ENCODE results near the gene FAP. TPM values are rescaled to one million over a fixed set of nuclear protein-coding genes. Genes with fewer than 3 reads are reported as not detected.

The FAP gene
- total and polyA plus RNA-seq, 4 donors = 19.2 to 65.8 (median 26.1) TPM

GRCh38 chr2:162252153-162252552 is 8.9 kb upstream of the FAP start:
- ATAC-seq (ENCODE audit: low FRiP score) = no peak
- 36 to 52% methylated on average over 2 of the region's 2 CpGs for WGBS, 2 donors

DNA sequence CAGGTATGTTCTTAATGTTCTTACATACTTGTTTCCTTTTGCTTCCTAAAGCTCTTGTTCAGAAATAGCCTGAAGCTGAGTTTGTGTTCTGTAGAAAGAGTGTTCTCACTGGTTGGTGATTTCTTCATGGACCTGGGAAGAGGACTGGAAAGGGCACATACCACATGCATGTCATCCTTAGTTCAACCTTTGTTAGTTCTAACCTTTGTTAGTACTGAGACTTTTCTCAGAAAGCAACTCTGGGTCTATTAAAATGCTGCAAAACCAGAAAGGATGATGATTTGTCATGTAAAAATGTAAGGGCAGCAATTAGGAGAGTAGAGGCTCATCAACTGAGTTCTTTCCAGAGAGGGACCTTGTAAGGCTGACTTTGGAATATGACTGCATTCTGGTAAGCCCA is 2.5 kb upstream of the FAP start:
- peaks cover 2 to 4% of the 10 kb centered on the region in 2 donors for H3K4me1 ChIP-seq (ENCODE audit: control insufficient read depth in 1 of 2, insufficient read depth in 2 of 2, low read length in 2 of 2)
- H3K27ac ChIP-seq (ENCODE audit: low read depth in 1 of 2, low read length in 2 of 2) = no peak overlapping the region
- no peaks in the 10 kb centered on the region for H3K36me3 ChIP-seq (ENCODE audit: control insufficient read depth in 1 of 2, insufficient read depth in 2 of 2, low read length in 1 of 2)
- intact Hi-C loops (cut with DNase I) = no loop called here
- DNase-seq (no peak), ATAC-seq (ENCODE audit: low FRiP score) (no peak)
- no peaks in the 10 kb centered on the region for H3K27me3 ChIP-seq (ENCODE audit: control insufficient read depth in 1 of 2, insufficient read depth in 2 of 2, low read length in 1 of 2)
- H3K4me3 ChIP-seq (ENCODE audit: low read length in 2 of 2) = no peak overlapping the region
- no peaks in the 10 kb centered on the region for H3K9me3 ChIP-seq (ENCODE audit: control insufficient read depth, low read length)

More at GRCh38 chr2:162252153-162252552, 8.9 kb upstream of the FAP start:
- Histone ChIP-seq H3K27me3 (ENCODE audit: control insufficient read depth in 1 of 2, insufficient read depth in 2 of 2, low read length in 1 of 2) (no peaks in the 10 kb centered on the region), H3K4me3 (ENCODE audit: low read length in 2 of 2) (no peak overlapping the region), H3K27ac (ENCODE audit: low read depth in 1 of 2, low read length in 2 of 2) (no peak overlapping the region), H3K36me3 (ENCODE audit: control insufficient read depth in 1 of 2, insufficient read depth in 2 of 2, low read length in 1 of 2) (no peaks in the 10 kb centered on the region), H3K9me3 (ENCODE audit: control insufficient read depth, low read length) (no peaks in the 10 kb centered on the region), H3K4me1 (ENCODE audit: control insufficient read depth in 1 of 2, insufficient read depth in 2 of 2, low read length in 2 of 2) (no peaks in the 10 kb centered on the region)
- no peak for DNase-seq
- intact Hi-C loops (cut with DNase I) = no loop called here

- intact Hi-C loops (cut with DNase I) = no loop called here
- 3 to 10% methylated on average over 1 of the region's 1 CpG for WGBS, 2 donors
- Histone ChIP-seq H3K4me3 (ENCODE audit: low read length in 2 of 2) (no peak overlapping the region), H3K4me1 (ENCODE audit: control insufficient read depth in 1 of 2, insufficient read depth in 2 of 2, low read length in 2 of 2) (peaks cover 2 to 7% of the 10 kb centered on the region in 2 donors), H3K27me3 (ENCODE audit: control insufficient read depth in 1 of 2, insufficient read depth in 2 of 2, low read length in 1 of 2) (no peaks in the 10 kb centered on the region), H3K27ac (ENCODE audit: low read depth in 1 of 2, low read length in 2 of 2) (peak overlapping the region; percentile 61 to 88), H3K9me3 (ENCODE audit: control insufficient read depth, low read length) (no peaks in the 10 kb centered on the region), H3K36me3 (ENCODE audit: control insufficient read depth in 1 of 2, insufficient read depth in 2 of 2, low read length in 1 of 2) (no peaks in the 10 kb centered on the region)
- DNase-seq = no peak
- ATAC-seq (ENCODE audit: low FRiP score) = peak; percentile 14
Observed at GRCh38 chr2:162245061-162245460, 1.8 kb upstream of the FAP start.

DNA sequence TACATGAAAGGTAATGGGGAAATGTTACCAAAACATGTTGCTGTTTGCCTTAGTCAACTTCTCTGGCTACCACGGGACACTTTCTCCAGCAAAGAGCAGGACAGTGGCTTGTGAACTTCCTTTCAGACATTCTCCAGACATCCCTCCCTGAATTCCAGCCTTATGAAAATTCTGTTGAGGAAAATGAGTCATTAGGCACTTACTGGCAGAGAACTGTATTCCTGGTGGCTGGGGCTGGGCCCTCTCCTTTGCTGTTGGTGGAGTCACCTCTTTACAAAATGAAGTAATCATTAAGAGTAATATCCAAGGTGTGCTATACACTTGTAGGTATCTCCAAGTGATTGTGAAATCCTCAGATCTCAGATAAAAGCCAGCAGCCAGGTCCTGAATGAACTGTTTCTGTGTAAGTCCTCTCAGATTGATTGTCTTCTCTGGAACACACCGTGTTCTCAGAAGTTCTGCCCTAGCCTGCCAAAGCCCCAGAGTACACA is 1.3 kb upstream of the FAP start:
- DNase-seq (peak; percentile 61 to 81), ATAC-seq (ENCODE audit: low FRiP score) (peak; percentile 90)
- Histone ChIP-seq H3K27ac (ENCODE audit: low read depth in 1 of 2, low read length in 2 of 2) (peak overlapping the region; percentile 61 to 88), H3K4me3 (ENCODE audit: low read length in 2 of 2) (peak overlapping the region in 1 of 2 donors; percentile 34), H3K4me1 (ENCODE audit: control insufficient read depth in 1 of 2, insufficient read depth in 2 of 2, low read length in 2 of 2) (peaks cover 2 to 7% of the 10 kb centered on the region in 2 donors), H3K9me3 (ENCODE audit: control insufficient read depth, low read length) (no peaks in the 10 kb centered on the region), H3K27me3 (ENCODE audit: control insufficient read depth in 1 of 2, insufficient read depth in 2 of 2, low read length in 1 of 2) (no peaks in the 10 kb centered on the region), H3K36me3 (ENCODE audit: control insufficient read depth in 1 of 2, insufficient read depth in 2 of 2, low read length in 1 of 2) (no peaks in the 10 kb centered on the region)
- intact Hi-C loops (cut with DNase I) = no loop called here
- 4% methylated on average over 2 of the region's 2 CpGs for WGBS, 2 donors

DNA sequence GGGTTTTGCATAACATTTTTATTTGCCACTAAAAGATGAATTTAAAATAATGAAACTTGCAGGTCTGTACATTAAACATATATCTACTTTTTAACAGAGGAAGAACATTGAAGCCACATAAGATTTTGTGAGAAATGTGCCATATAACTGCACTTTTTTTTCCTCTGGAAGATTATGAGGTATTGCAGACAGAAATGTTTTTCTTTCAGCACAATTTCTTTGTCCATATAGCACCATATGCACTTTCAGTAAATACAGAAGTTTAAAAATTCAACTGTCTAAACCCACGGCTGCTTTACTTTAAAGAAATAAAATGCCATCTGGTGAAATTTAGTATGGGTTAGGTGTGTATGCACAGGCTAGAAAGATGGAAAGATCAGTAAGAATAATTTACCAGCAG is 470 bp upstream of the FAP start:
- no peak for ATAC-seq (ENCODE audit: low FRiP score)
- WGBS, 2 donors = 21 to 31% methylated on average over 1 of the region's 1 CpG
- intact Hi-C loops (cut with DNase I) = no loop called here
- no peaks in the 10 kb centered on the region for H3K36me3 ChIP-seq (ENCODE audit: control insufficient read depth in 1 of 2, insufficient read depth in 2 of 2, low read length in 1 of 2)
- no peaks in the 10 kb centered on the region for H3K27me3 ChIP-seq (ENCODE audit: control insufficient read depth in 1 of 2, insufficient read depth in 2 of 2, low read length in 1 of 2)
- peaks cover 2 to 7% of the 10 kb centered on the region in 2 donors for H3K4me1 ChIP-seq (ENCODE audit: control insufficient read depth in 1 of 2, insufficient read depth in 2 of 2, low read length in 2 of 2)
- no peak for DNase-seq
- peak overlapping the region; percentile 48 to 59 for H3K4me3 ChIP-seq (ENCODE audit: low read length in 2 of 2)
- H3K27ac ChIP-seq (ENCODE audit: low read depth in 1 of 2, low read length in 2 of 2) = no peak overlapping the region
- H3K9me3 ChIP-seq (ENCODE audit: control insufficient read depth, low read length) = no peaks in the 10 kb centered on the region

DNA sequence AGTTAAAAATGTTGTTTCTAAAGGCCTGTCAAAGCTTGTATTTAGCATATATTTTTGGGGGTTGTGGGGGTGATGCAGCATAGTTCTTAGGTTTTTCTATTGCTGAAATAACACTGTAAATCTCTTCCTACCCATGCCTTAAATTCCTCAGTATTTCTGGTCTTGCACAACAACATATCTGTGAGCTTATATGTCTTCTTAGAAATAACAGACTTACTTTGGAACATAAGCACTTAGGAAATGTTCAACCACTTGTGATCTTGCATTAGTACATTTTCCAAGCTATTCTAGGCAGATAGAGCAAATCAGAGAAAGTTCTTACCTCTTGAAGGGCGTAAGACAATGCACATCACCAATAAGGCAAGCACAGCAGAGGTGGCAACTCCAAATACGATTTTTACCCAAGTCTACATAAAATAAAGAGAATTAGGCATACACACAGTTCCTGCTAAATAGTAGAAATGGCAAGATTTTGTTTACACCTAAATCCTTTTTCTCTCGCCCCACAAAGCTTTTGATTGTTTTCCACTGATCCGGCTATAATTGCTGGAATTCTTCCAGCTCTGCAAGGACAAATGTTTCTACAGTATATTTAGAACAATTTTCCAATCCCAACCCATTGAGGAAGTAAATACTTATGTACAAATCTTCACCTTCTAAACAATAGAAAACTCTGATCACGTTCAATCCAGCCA is 512 bp downstream of the FAP start:
- 6 to 7% methylated on average over 5 of the region's 5 CpGs for WGBS, 2 donors
- Histone ChIP-seq H3K36me3 (ENCODE audit: control insufficient read depth in 1 of 2, insufficient read depth in 2 of 2, low read length in 1 of 2) (no peaks in the 10 kb centered on the region), H3K27me3 (ENCODE audit: control insufficient read depth in 1 of 2, insufficient read depth in 2 of 2, low read length in 1 of 2) (no peaks in the 10 kb centered on the region), H3K4me3 (ENCODE audit: low read length in 2 of 2) (peak overlapping the region; percentile 59 to 89), H3K9me3 (ENCODE audit: control insufficient read depth, low read length) (no peaks in the 10 kb centered on the region), H3K4me1 (ENCODE audit: control insufficient read depth in 1 of 2, insufficient read depth in 2 of 2, low read length in 2 of 2) (peaks cover 2 to 7% of the 10 kb centered on the region in 2 donors), H3K27ac (ENCODE audit: low read depth in 1 of 2, low read length in 2 of 2) (peak overlapping the region in 1 of 2 donors; percentile 28)
- DNase-seq = no peak
- intact Hi-C loops (cut with DNase I) = no loop called here
- ATAC-seq (ENCODE audit: low FRiP score) = no peak

DNA sequence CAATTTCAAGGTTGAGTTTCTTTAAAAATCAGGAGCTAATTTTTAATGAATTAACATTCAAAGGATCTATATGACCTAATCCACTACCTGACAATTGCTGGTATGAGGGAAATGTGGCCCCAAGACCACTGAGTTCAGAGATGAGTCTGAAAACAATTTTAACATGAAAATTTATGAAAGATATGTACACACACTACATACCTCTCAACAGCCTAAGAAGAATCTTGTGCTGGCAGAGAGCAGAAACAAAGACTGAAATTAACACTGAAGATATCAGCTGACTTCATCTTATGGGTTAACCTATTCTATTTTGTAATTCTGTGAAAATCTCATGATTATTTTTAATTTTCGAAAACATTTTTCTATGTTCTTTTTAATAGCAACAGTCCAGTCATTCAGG is 1.7 kb downstream of the FAP start:
- no peak for DNase-seq
- no peak for ATAC-seq (ENCODE audit: low FRiP score)
- Histone ChIP-seq H3K27me3 (ENCODE audit: control insufficient read depth in 1 of 2, insufficient read depth in 2 of 2, low read length in 1 of 2) (no peaks in the 10 kb centered on the region), H3K9me3 (ENCODE audit: control insufficient read depth, low read length) (no peaks in the 10 kb centered on the region), H3K4me3 (ENCODE audit: low read length in 2 of 2) (no peak overlapping the region), H3K27ac (ENCODE audit: low read depth in 1 of 2, low read length in 2 of 2) (no peak overlapping the region), H3K4me1 (ENCODE audit: control insufficient read depth in 1 of 2, insufficient read depth in 2 of 2, low read length in 2 of 2) (peaks cover 2 to 7% of the 10 kb centered on the region in 2 donors), H3K36me3 (ENCODE audit: control insufficient read depth in 1 of 2, insufficient read depth in 2 of 2, low read length in 1 of 2) (no peaks in the 10 kb centered on the region)
- intact Hi-C loops (cut with DNase I) = no loop called here
- 34 to 44% methylated on average over 1 of the region's 1 CpG for WGBS, 2 donors

GRCh38 chr2:162234620-162235462 is 8.4 kb downstream of the FAP start:
- 95% methylated on average over 30 to 38 of the region's 38 CpGs for WGBS, 2 donors
- Histone ChIP-seq H3K36me3 (ENCODE audit: control insufficient read depth in 1 of 2, insufficient read depth in 2 of 2, low read length in 1 of 2) (no peaks in the 10 kb centered on the region), H3K4me3 (ENCODE audit: low read length in 2 of 2) (no peak overlapping the region), H3K9me3 (ENCODE audit: control insufficient read depth, low read length) (no peaks in the 10 kb centered on the region), H3K27me3 (ENCODE audit: control insufficient read depth in 1 of 2, insufficient read depth in 2 of 2, low read length in 1 of 2) (no peaks in the 10 kb centered on the region), H3K27ac (ENCODE audit: low read depth in 1 of 2, low read length in 2 of 2) (no peak overlapping the region), H3K4me1 (ENCODE audit: control insufficient read depth in 1 of 2, insufficient read depth in 2 of 2, low read length in 2 of 2) (peaks cover 0 to 2% of the 10 kb centered on the region in 2 donors)
- ATAC-seq (ENCODE audit: low FRiP score) (no peak), DNase-seq (no peak)
- intact Hi-C loops (cut with DNase I) = no loop called here
